Osteocyte (in vitro differentiated cells): Measurements from ENCODE around the gene ARHGAP9. TPM values are rescaled to one million over a fixed set of nuclear protein-coding genes. Genes with fewer than 3 reads are reported as not detected.

Experiments
- DNase-seq: peaks from one replicate; pipeline ENCODE4 v3.0.0; 2021; ENCODE audit warnings: mixed read lengths; ENCODE audit not compliant: unreplicated experiment; ENCODE audit errors: extremely low spot score
- H3K27ac Mint-ChIP-seq: one replicate; pipeline ENCODE4 v1.8.0; 2021; ENCODE audit warnings: mild to moderate bottlenecking, mixed read lengths; ENCODE audit not compliant: unreplicated experiment
- H3K27me3 Mint-ChIP-seq: one replicate; pipeline ENCODE4 v1.8.0; 2021; ENCODE audit warnings: mixed read lengths; ENCODE audit not compliant: unreplicated experiment
- H3K36me3 Mint-ChIP-seq: one replicate; pipeline ENCODE4 v1.8.0; 2021; ENCODE audit warnings: mixed read lengths; ENCODE audit not compliant: unreplicated experiment
- H3K4me1 Mint-ChIP-seq: one replicate; pipeline ENCODE4 v1.8.0; 2021; ENCODE audit warnings: mixed read lengths; ENCODE audit not compliant: unreplicated experiment
- H3K4me3 Mint-ChIP-seq: one replicate; pipeline ENCODE4 v1.8.0; 2021; ENCODE audit warnings: mild to moderate bottlenecking, moderate library complexity, mixed read lengths; ENCODE audit not compliant: unreplicated experiment
- H3K9me3 Mint-ChIP-seq: one replicate; pipeline ENCODE4 v1.8.0; 2021; ENCODE audit warnings: mixed read lengths; ENCODE audit not compliant: unreplicated experiment
- total RNA-seq: library from RNA; stranded (reverse); gene quantifications from 2 replicates; pipeline ENCODE4 v1.2.1, GENCODE V29; 2021
- TF ChIP-seq, protein P1 (sequence below): fragments of 200-600 bp; sonication (generic); IDR thresholded peaks from 2 replicates; pipeline ENCODE4 v1.5.0; 2021; ENCODE audit warnings: antibody characterized with exemption, mild to moderate bottlenecking, moderate library complexity

The ARHGAP9 gene
- total RNA-seq, 1 donor from 2014 or later, result 1.5 TPM

DNA sequence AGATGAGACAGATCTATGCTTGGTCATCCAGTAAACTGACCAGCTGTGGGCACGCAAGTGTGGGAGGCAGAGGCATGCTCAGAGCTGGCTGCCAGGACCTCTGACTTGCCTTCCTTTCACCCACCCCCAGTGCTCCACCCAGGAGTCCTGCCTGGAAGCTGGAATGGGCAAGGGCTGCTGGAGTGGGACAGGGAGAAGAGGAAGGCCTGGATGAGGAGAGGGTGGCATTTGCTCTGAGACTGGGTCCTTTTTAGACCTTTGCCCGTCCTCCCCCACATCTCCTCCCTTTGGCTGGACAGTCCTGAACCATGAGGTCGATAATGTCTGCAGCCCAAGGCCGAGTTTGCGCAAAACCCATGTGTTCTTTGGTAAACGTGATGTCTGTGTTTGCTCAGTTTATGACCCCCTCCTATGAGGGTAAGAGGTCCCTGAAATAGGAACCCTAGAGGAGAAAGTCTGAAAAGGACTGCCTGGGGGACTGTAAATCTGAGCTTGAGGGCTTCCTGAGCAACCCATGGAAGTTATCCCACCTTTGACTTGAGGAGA, 28.4 kb downstream of the ARHGAP9 start:
- Mint-ChIP-seq H3K27me3 (no peaks in the 10 kb centered on the region), H3K36me3 (no peaks in the 10 kb centered on the region), H3K9me3 (no peaks in the 10 kb centered on the region), H3K4me1 (peaks cover 28% of the 10 kb centered on the region), H3K4me3 (no peak overlapping the region), H3K27ac (no peak overlapping the region)
- no peak for DNase-seq
- TF ChIP-seq, protein P1, sequence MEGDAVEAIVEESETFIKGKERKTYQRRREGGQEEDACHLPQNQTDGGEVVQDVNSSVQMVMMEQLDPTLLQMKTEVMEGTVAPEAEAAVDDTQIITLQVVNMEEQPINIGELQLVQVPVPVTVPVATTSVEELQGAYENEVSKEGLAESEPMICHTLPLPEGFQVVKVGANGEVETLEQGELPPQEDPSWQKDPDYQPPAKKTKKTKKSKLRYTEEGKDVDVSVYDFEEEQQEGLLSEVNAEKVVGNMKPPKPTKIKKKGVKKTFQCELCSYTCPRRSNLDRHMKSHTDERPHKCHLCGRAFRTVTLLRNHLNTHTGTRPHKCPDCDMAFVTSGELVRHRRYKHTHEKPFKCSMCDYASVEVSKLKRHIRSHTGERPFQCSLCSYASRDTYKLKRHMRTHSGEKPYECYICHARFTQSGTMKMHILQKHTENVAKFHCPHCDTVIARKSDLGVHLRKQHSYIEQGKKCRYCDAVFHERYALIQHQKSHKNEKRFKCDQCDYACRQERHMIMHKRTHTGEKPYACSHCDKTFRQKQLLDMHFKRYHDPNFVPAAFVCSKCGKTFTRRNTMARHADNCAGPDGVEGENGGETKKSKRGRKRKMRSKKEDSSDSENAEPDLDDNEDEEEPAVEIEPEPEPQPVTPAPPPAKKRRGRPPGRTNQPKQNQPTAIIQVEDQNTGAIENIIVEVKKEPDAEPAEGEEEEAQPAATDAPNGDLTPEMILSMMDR, result no peak

DNA sequence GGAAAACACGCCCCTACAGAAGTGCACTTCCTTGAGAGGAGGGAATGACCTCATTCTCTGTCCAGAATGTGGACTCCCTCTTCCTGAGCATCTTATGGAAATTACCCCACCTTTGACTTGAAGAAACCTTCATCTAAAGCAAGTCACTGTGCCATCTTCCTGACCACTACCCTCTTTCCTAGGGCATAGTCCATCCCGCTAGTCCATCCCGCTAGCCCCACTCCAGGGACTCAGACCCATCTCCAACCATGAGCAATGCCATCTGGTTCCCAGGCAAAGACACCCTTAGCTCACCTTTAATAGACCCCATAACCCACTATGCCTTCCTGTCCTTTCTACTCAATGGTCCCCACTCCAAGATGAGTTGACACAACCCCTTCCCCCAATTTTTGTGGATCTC, 29.6 kb downstream of the ARHGAP9 start:
- DNase-seq, result no peak
- no peaks in the 10 kb centered on the region for H3K9me3 Mint-ChIP-seq

DNA sequence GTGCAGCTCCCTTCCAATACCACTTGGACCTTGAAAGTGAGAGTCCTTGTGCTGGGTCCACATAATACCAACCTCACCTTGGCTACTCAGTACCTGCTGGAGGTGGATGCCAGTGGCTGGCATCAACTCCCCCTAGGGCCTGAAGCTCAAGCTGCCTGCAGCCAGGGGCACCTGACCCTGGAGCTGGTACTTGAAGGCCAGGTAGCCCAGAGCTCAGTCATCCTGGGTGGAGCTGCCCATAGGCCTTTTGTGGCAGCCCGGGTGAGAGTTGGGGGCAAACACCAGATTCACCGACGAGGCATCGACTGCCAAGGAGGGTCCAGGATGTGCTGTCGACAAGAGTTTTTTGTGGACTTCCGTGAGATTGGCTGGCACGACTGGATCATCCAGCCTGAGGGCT, 30.3 kb downstream of the ARHGAP9 start:
- Mint-ChIP-seq H3K36me3 (no peaks in the 10 kb centered on the region), H3K9me3 (no peaks in the 10 kb centered on the region), H3K4me1 (peaks cover 10% of the 10 kb centered on the region), H3K27me3 (no peaks in the 10 kb centered on the region), H3K4me3 (no peak overlapping the region), H3K27ac (no peak overlapping the region)
- no peak for DNase-seq
- TF ChIP-seq, protein P1, result no peak

More for the DNA sequence above, 29.6 kb downstream of the ARHGAP9 start:
- H3K27me3 Mint-ChIP-seq, result no peaks in the 10 kb centered on the region
- no peaks in the 10 kb centered on the region for H3K36me3 Mint-ChIP-seq
- TF ChIP-seq, protein P1, result no peak
- H3K27ac Mint-ChIP-seq, result no peak overlapping the region
- no peak overlapping the region for H3K4me3 Mint-ChIP-seq
- H3K4me1 Mint-ChIP-seq, result peaks cover 17% of the 10 kb centered on the region

DNA sequence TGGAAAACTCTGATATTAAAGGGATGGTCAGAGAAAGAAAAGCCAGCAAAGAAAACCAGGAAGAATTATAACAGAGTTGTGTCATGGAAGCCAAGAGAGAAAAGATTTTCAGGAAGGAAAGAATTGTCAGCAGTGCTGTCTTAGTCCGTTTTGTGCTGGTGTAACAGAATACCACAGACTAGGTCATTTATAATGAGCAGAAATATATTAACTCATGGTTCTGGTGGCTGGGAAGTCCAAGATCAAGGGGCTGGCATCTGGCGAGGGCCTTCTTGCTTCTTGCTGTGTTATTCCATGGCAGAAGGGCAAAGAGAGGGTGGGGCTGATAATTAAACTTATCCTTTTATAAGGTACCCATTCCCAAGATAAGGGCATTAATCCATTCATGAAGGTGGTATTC, 31.0 kb downstream of the ARHGAP9 start:
- TF ChIP-seq, protein P1, result no peak
- Mint-ChIP-seq H3K27me3 (no peaks in the 10 kb centered on the region), H3K4me3 (no peak overlapping the region), H3K36me3 (no peaks in the 10 kb centered on the region), H3K27ac (no peak overlapping the region), H3K9me3 (no peaks in the 10 kb centered on the region), H3K4me1 (peaks cover 9% of the 10 kb centered on the region)
- DNase-seq, result no peak

DNA sequence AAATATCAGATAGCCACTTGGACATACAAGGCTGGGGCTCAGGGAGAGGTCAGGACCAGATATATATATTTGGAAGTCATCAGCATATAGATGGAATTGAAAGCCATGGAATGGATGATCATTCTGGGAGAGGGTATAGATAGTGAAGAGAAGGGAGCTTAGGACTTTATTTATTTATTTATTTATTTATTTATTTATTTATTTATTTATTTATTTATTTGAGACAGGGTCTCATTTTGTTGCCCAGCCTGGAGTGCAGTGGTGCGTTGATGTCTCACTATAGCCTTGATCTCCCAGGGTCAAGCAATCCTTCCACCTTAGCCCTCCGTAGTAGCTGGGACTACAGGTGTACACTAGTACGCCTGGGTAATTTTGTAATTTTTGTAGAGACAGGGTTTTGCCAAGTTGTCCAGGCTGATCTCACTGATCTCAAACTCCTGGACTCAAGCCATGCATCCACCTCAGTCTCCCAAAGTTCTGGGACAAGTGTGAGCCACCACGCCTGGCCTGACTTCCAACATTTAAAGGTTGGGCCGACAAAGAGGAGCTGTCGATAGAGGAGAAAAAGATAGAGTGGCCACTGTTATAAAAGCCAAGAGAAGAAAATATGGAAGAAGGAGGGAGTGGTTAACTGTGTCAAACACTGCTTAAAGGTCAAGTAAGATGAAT, 33.2 kb downstream of the ARHGAP9 start:
- Mint-ChIP-seq H3K4me3 (no peak overlapping the region), H3K27me3 (no peaks in the 10 kb centered on the region), H3K27ac (no peak overlapping the region), H3K9me3 (no peaks in the 10 kb centered on the region), H3K4me1 (no peaks in the 10 kb centered on the region), H3K36me3 (no peaks in the 10 kb centered on the region)
- TF ChIP-seq, protein P1, result no peak
- no peak for DNase-seq
